ENCODE measurements around the gene ABCA2.

Gene ABCA2

DNA sequence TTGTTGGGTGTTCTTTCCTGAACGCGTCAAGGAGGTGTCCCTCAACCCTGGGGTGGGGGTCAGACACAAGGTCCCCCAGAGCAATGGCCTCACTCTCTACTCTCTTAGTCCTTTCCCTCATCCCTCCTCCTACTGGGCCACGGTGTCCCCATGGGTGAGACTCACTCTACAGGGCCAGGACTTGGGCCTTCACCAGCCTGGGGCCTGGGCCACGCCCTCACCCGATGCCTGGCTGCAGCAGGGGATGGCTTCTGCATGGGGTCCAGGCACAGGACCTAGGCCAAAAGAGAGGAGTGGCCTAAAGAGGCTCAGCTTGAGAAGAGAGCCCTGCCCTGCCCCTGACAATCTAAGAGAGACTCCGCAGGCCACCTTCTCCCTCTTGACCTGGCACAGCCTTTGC, 70.1 kb downstream of the ABCA2 start:
- Histone ChIP-seq H3K23ac (ENCODE audit: low read length) (no peak overlapping the region), H3K9ac (ENCODE audit: low read length) (no peak overlapping the region), H3K4ac (ENCODE audit: low read depth, low read length) (no peak overlapping the region), H2BK5ac (ENCODE audit: low read depth, low read length, poor library complexity) (no peak overlapping the region), H3K18ac (ENCODE audit: low read length) (no peak overlapping the region), H3K14ac (ENCODE audit: low read length) (no peak overlapping the region), H2BK12ac (ENCODE audit: low read length) (no peak overlapping the region), H3K27me3 (ENCODE audit: insufficient read depth, low read length) (no peaks in the 10 kb centered on the region), H4K12ac (ENCODE audit: low read depth, low read length) (no peak overlapping the region), H2AFZ (ENCODE audit: insufficient read depth, low read length, poor library complexity) (no peak overlapping the region), H4K91ac (ENCODE audit: low read depth, low read length) (no peak overlapping the region), H3K9me3 (ENCODE audit: insufficient read depth, low read depth, low read length) (peaks cover 12% of the 10 kb centered on the region), H3K4me3 (ENCODE audit: low read depth, low read length) (no peak overlapping the region), H2AK5ac (ENCODE audit: low read length) (no peak overlapping the region), H3K4me1 (ENCODE audit: control insufficient read depth in 1 of 2, insufficient read depth in 2 of 2, low read length in 2 of 2) (peaks cover 0 to 3% of the 10 kb centered on the region in 2 experiments), H2BK120ac (ENCODE audit: insufficient read depth, low read length, poor library complexity) (no peak overlapping the region), H4K8ac (ENCODE audit: low read depth, low read length) (no peak overlapping the region), H3K79me2 (ENCODE audit: control insufficient read depth, insufficient read depth, low read length, poor library complexity) (no peaks in the 10 kb centered on the region), H3K36me3 (ENCODE audit: control insufficient read depth in 1 of 2, insufficient read depth in 2 of 2, low read length in 2 of 2) (no peaks in the 10 kb centered on the region), H3K4me2 (ENCODE audit: low read length) (no peak overlapping the region), H3K79me1 (ENCODE audit: low read length) (peaks cover 7% of the 10 kb centered on the region), H3K27ac (ENCODE audit: low read depth, low read length) (no peak overlapping the region)
- DNase-seq = no peak
- no CpG with 5 or more reads among the region's 6 CpGs for WGBS (ENCODE audit: extremely low coverage, insufficient coverage, insufficient read length)

DNA sequence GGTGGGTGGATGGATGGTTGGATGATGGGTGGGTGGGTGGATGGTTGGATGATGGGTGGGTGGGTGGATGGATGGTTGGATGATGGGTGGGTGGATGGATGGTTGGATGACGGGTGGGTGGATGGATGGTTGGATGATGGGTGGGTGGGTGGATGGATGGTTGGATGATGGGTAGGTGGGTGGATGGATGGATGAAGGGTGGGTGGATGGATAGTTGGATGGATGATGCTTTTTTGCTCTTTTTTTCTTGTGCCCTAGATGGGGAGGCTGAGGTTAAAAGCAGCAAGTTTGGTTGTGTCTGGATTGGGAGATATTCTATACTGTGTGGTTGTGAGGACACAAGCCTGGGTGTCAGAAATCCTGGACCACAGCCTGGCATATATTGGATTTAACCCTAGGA, 70.6 kb downstream of the ABCA2 start:
- Histone ChIP-seq H3K23ac (ENCODE audit: low read length) (no peak overlapping the region), H3K9me3 (ENCODE audit: insufficient read depth, low read depth, low read length) (peaks cover 10% of the 10 kb centered on the region), H2BK12ac (ENCODE audit: low read length) (no peak overlapping the region), H4K91ac (ENCODE audit: low read depth, low read length) (no peak overlapping the region), H3K79me2 (ENCODE audit: control insufficient read depth, insufficient read depth, low read length, poor library complexity) (no peaks in the 10 kb centered on the region), H3K4me1 (ENCODE audit: control insufficient read depth in 1 of 2, insufficient read depth in 2 of 2, low read length in 2 of 2) (peaks cover 0 to 3% of the 10 kb centered on the region in 2 experiments), H4K12ac (ENCODE audit: low read depth, low read length) (no peak overlapping the region), H3K9ac (ENCODE audit: low read length) (no peak overlapping the region), H3K27me3 (ENCODE audit: insufficient read depth, low read length) (no peaks in the 10 kb centered on the region), H3K4me3 (ENCODE audit: low read depth, low read length) (no peak overlapping the region), H4K8ac (ENCODE audit: low read depth, low read length) (no peak overlapping the region), H3K27ac (ENCODE audit: low read depth, low read length) (no peak overlapping the region), H2BK120ac (ENCODE audit: insufficient read depth, low read length, poor library complexity) (no peak overlapping the region), H3K36me3 (ENCODE audit: control insufficient read depth in 1 of 2, insufficient read depth in 2 of 2, low read length in 2 of 2) (no peaks in the 10 kb centered on the region), H2AK5ac (ENCODE audit: low read length) (no peak overlapping the region), H2AFZ (ENCODE audit: insufficient read depth, low read length, poor library complexity) (no peak overlapping the region), H3K4ac (ENCODE audit: low read depth, low read length) (no peak overlapping the region), H3K14ac (ENCODE audit: low read length) (no peak overlapping the region), H3K4me2 (ENCODE audit: low read length) (no peak overlapping the region), H2BK5ac (ENCODE audit: low read depth, low read length, poor library complexity) (no peak overlapping the region), H3K79me1 (ENCODE audit: low read length) (peaks cover 7% of the 10 kb centered on the region), H3K18ac (ENCODE audit: low read length) (no peak overlapping the region)
- 100% methylated on average over 1 of the region's 1 CpG for WGBS (ENCODE audit: extremely low coverage, insufficient coverage, insufficient read length)
- DNase-seq = no peak
